ENCODE data around the gene HSF2BP.

GRCh38 chr21:43575473-43575844 is 83.8 kb downstream of the HSF2BP start:
- TF ChIP-seq CTCF (IDR thresholded peaks at IDR 0.05; ENCODE audit: control extremely low read depth in 1 of 3, insufficient read depth in 1 of 3, low read depth in 1 of 3, low read length in 3 of 3): no peak
- no peak for TF ChIP-seq MAFK (IDR thresholded peaks at IDR 0.05; ENCODE audit: low read depth, low read length)
- no peak for TF ChIP-seq POLR2AphosphoS5 (IDR thresholded peaks at IDR 0.05; ENCODE audit: low read depth, low read length)
- TF ChIP-seq TBP (IDR thresholded peaks at IDR 0.05; ENCODE audit: low read depth, low read length): no peak
- TF ChIP-seq CEBPB (IDR thresholded peaks at IDR 0.05; ENCODE audit: low read depth, low read length): no peak
- no peak for TF ChIP-seq JUN (IDR thresholded peaks at IDR 0.05; ENCODE audit: low read depth, low read length)
- no peak for TF ChIP-seq ATF2 (IDR thresholded peaks at IDR 0.05; ENCODE audit: low read length)
- TF ChIP-seq JUND (IDR thresholded peaks at IDR 0.05; ENCODE audit: low read length): no peak
- no peak for TF ChIP-seq RFX5 (IDR thresholded peaks at IDR 0.05; ENCODE audit: borderline replicate concordance, low read depth, low read length)
